ENCODE results near the gene SLC38A3. TPM values are rescaled to one million over a fixed set of nuclear protein-coding genes. Genes with fewer than 3 reads are reported as not detected.

SLC38A3 gene
- total and polyA plus RNA-seq, 9 of the 15 experiments (the other 6 are each of a cell fraction or from before 2014, with no cell fraction given), result 0.09 to 0.38 (median 0.16) TPM; not detected in 6

DNA sequence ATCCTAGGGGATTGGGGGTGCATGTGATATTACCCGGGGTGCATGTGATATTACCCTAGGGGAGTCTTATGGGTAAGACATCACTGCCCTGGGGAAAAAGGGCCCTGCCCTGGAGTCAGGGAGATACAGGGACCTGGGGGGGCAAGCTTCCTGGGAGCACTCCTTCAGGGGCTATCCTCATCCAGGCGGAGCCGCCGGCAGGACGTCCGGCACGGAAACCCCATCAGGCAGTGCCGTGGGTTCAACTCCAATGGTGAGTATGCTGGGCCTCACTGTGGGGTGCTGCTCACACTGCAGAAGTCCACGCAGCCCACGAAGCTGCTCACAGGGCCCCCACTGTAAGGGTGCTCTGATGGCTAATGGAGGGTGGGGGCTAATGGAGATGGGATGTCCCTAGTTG, 19.0 kb upstream of the SLC38A3 start:
- no peak for ATAC-seq
- Histone ChIP-seq H3K9ac (ENCODE audit: insufficient read depth in 1 of 2, low read depth in 2 of 2, low read length in 2 of 2) (no peak overlapping the region), H3K4me3 (no peak overlapping the region), H3K36me3 (ENCODE audit: control insufficient read depth, insufficient read depth, low read length) (no peaks in the 10 kb centered on the region), H3K79me2 (ENCODE audit: control insufficient read depth, insufficient read depth, low read length) (no peaks in the 10 kb centered on the region), H4K20me1 (replicated peaks; ENCODE audit: control insufficient read depth, insufficient read depth, low read length) (no peaks in the 10 kb centered on the region), H3K27me3 (ENCODE audit: control insufficient read depth in 2 of 2, insufficient read depth in 2 of 2, low read length in 2 of 2) (peaks cover 0 to 1% of the 10 kb centered on the region in 2 experiments; a peak in 1 of 5 replicates), H3K4me1 (replicated peaks in 1 of 2; ENCODE audit: control insufficient read depth in 2 of 2, insufficient read depth in 2 of 2, low read length in 2 of 2) (peaks cover 0 to 31% of the 10 kb centered on the region in 2 experiments; a peak in 3 of 5 replicates), H2AFZ (ENCODE audit: low read depth, low read length) (no peak overlapping the region), H3K27ac (ENCODE audit: extremely low read depth, low read depth, low read length) (no peak overlapping the region), H3K9me1 (ENCODE audit: control insufficient read depth, insufficient read depth, low read length) (no peaks in the 10 kb centered on the region), H3K4me2 (ENCODE audit: insufficient read depth, low read length) (no peak overlapping the region), H3K9me3 (replicated peaks; ENCODE audit: control insufficient read depth, insufficient read depth, low read depth, low read length) (no peaks in the 10 kb centered on the region)
- no TSS peak for BruUV-seq (replicated peaks)
- in situ Hi-C loops (cut with MboI) (no loop called here), intact Hi-C loops (cut with micrococcal nuclease) (no loop called here)
- no peak for FAIRE-seq
- CTCF ChIA-PET (ENCODE audit: low intra/inter-chr PET ratio), result no interaction called here
- 31% methylated on average over 3 of the region's 10 CpGs for WGBS (ENCODE audit: insufficient coverage, low coverage, missing lambda C conversion rate)
- POLR2A ChIA-PET, result no interaction called here
- DNase-seq (ENCODE audit: extremely low read depth in 1 of 4, low spot score in 3 of 4), result no peak
- TF ChIP-seq, protein P1, sequence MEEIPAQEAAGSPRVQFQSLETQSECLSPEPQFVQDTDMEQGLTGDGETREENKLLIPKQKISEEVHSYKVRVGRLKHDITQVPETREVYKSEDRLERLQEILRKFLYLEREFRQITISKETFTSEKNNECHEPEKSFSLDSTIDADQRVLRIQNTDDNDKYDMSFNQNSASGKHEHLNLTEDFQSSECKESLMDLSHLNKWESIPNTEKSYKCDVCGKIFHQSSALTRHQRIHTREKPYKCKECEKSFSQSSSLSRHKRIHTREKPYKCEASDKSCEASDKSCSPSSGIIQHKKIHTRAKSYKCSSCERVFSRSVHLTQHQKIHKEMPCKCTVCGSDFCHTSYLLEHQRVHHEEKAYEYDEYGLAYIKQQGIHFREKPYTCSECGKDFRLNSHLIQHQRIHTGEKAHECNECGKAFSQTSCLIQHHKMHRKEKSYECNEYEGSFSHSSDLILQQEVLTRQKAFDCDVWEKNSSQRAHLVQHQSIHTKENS (CRISPR knock-in tag; IDR thresholded peaks at IDR 0.05), result no peak
- TF ChIP-seq GMEB1 (CRISPR knock-in tag; IDR thresholded peaks at IDR 0.05) (no peak), ZNF707 (CRISPR knock-in tag; conservative IDR thresholded peaks at IDR 0.05) (no peak), KDM2B (CRISPR knock-in tag; IDR thresholded peaks at IDR 0.05) (no peak), RBM15 (IDR thresholded peaks at IDR 0.05; ENCODE audit: insufficient read depth, low read length) (no peak), ZNF586 (CRISPR knock-in tag; conservative IDR thresholded peaks at IDR 0.05) (no peak), BHLHE40 (IDR thresholded peaks at IDR 0.05; ENCODE audit: low read length) (no peak), KDM4B (IDR thresholded peaks at IDR 0.05; ENCODE audit: borderline replicate concordance in 2 of 2, low read depth in 1 of 2) (no peak), MED1 (CRISPR knock-in tag; IDR thresholded peaks at IDR 0.05; ENCODE audit: borderline replicate concordance) (no peak), MTF1 (CRISPR knock-in tag; IDR thresholded peaks at IDR 0.05; ENCODE audit: borderline replicate concordance) (no peak), TRIM24 (IDR thresholded peaks at IDR 0.05) (no peak), NFRKB (IDR thresholded peaks at IDR 0.05; ENCODE audit: low read depth) (no peak), PKNOX1 (IDR thresholded peaks at IDR 0.05) (no peak), ZNF518B (CRISPR knock-in tag; IDR thresholded peaks at IDR 0.05) (no peak), PRMT5 (CRISPR knock-in tag; IDR thresholded peaks at IDR 0.05) (no peak)

Measured in K562 (cell line).